H1 (cell line): ENCODE results near the gene YEATS2. TPM values are rescaled to one million over a fixed set of nuclear protein-coding genes. Genes with fewer than 3 reads are reported as not detected.

Experiments used
- CTCF ChIA-PET: fragments of 300-600 bp; sonication (Branson Sonifier 250); formaldehyde crosslinking; loops from one replicate; lab custom pipeline; 2021; ENCODE audit not compliant: partially characterized antibody; lab: Charles Lee
- POLR2A ChIA-PET: fragments of 300-600 bp; sonication (Branson Sonifier 250); formaldehyde crosslinking; loops from one replicate; lab custom pipeline; 2021; ENCODE audit warnings: inconsistent platforms; ENCODE audit not compliant: partially characterized antibody; lab: Charles Lee
- DNase-seq, 2 experiments: peaks; one replicate each; pipeline versions ENCODE4 v3.0.0 to v3.0.0-alpha.2; 2010 to 2022; ENCODE audit warnings: low spot score in 2 of 2, low read depth in 1 of 2, mixed read lengths in 1 of 2
- FAIRE-seq: peaks from 2 replicates; lab custom pipeline; 2011; peaks lifted over from hg19 to GRCh38; lab: Jason Lieb, UNC
- H2AFZ ChIP-seq: 2 replicates; pipeline ENCODE4 v1.8.1; 2012; ENCODE audit warnings: low read length, inconsistent platforms
- H2AK5ac ChIP-seq: 2 replicates; pipeline ENCODE4 v1.6.1; 2013; ENCODE audit warnings: low read depth, low read length
- H2BK120ac ChIP-seq: replicated peaks from 2 replicates; pipeline ENCODE3; 2013; ENCODE audit warnings: low read depth, low read length, inconsistent platforms
- H2BK12ac ChIP-seq: 2 replicates; pipeline ENCODE4 v1.6.1; 2013; ENCODE audit warnings: low read depth, low read length
- H2BK15ac ChIP-seq: 2 replicates; pipeline ENCODE4 v1.6.1; 2013; ENCODE audit warnings: low read length
- H2BK20ac ChIP-seq: 2 replicates; pipeline ENCODE4 v1.6.1; 2013; ENCODE audit warnings: low read length
- H2BK5ac ChIP-seq: 2 replicates; pipeline ENCODE4 v1.6.1; 2013; ENCODE audit warnings: low read depth, low read length
- H3K14ac ChIP-seq: 2 replicates; pipeline ENCODE4 v1.6.1; 2013; ENCODE audit warnings: inconsistent platforms; ENCODE audit not compliant: insufficient read length
- H3K18ac ChIP-seq: 2 replicates; pipeline ENCODE4 v1.6.1; 2013; ENCODE audit warnings: low read length; ENCODE audit errors: extremely low read depth
- H3K23ac ChIP-seq: 2 replicates; pipeline ENCODE4 v1.6.1; 2013; ENCODE audit warnings: inconsistent platforms; ENCODE audit not compliant: insufficient read length
- H3K23me2 ChIP-seq: 2 replicates; pipeline ENCODE4 v1.6.1; 2013; ENCODE audit warnings: low read depth, low read length
- H3K27ac ChIP-seq: 2 replicates; pipeline ENCODE4 v1.6.1; 2011; ENCODE audit warnings: low read depth, low read length, inconsistent platforms
- H3K27me3 ChIP-seq, 4 experiments: replicated peaks in 1 of 4; 1 replicate in 1 of 4; 2 replicates in 3 of 4; pipeline versions ENCODE4 v1.6.1 to v1.8.1; 2011 to 2013; ENCODE audit warnings: low read length in 3 of 4, mild to moderate bottlenecking in 3 of 4, inconsistent platforms in 2 of 4, mixed read lengths in 2 of 4, moderate library complexity in 1 of 4; ENCODE audit not compliant: control insufficient read depth in 3 of 4, insufficient read depth in 3 of 4; ENCODE audit errors: extremely low read depth in 1 of 4
- H3K36me3 ChIP-seq, 4 experiments: 2 replicates each; pipeline versions ENCODE4 v1.6.1 to v1.8.1; 2011 to 2013; ENCODE audit warnings: mild to moderate bottlenecking in 4 of 4, low read length in 3 of 4, moderate library complexity in 2 of 4, control low read depth in 1 of 4, inconsistent platforms in 1 of 4; ENCODE audit not compliant: insufficient read depth in 4 of 4, control insufficient read depth in 2 of 4
- H3K4ac ChIP-seq: replicated peaks from 2 replicates; pipeline ENCODE3; 2013; ENCODE audit warnings: low read length, low read depth, mixed read lengths, inconsistent platforms; ENCODE audit not compliant: insufficient read length
- H3K4me1 ChIP-seq, 4 experiments: replicated peaks in 1 of 4; 1 replicate in 1 of 4; 2 replicates in 3 of 4; pipeline versions ENCODE4 v1.6.1 to v1.8.1; 2011 to 2013; ENCODE audit warnings: low read length in 3 of 4, inconsistent platforms in 2 of 4, mixed read lengths in 1 of 4; ENCODE audit not compliant: insufficient read depth in 4 of 4, control insufficient read depth in 3 of 4
- H3K4me2 ChIP-seq, 2 experiments: 2 replicates each; pipeline versions ENCODE4 v1.6.1 to v1.8.1; 2011 to 2013; ENCODE audit warnings: low read depth in 2 of 2, low read length in 2 of 2, control low read depth in 1 of 2, inconsistent platforms in 1 of 2, mild to moderate bottlenecking in 1 of 2; ENCODE audit not compliant: insufficient read depth in 1 of 2
- H3K4me3 ChIP-seq, 4 experiments: fragments of 200-600, 300-600 bp in 1 of 4; sonication (generic), shearing (Covaris generic), sonication (Bioruptor Twin) in 1 of 4; 2 replicates each; pipeline versions ENCODE4 v1.5.1 to v1.8.1; 2011 to 2016; ENCODE audit warnings: low read length in 4 of 4, low read depth in 3 of 4, control low read depth in 2 of 4, inconsistent platforms in 2 of 4, mild to moderate bottlenecking in 2 of 4, mixed read lengths in 1 of 4, moderate library complexity in 1 of 4; ENCODE audit not compliant: insufficient read depth in 2 of 4; ENCODE audit errors: extremely low read depth in 1 of 4
- H3K56ac ChIP-seq: replicated peaks from 2 replicates; pipeline ENCODE3; 2013; ENCODE audit warnings: low read depth, mild to moderate bottlenecking, mixed read lengths, low read length, inconsistent platforms; ENCODE audit not compliant: insufficient read length
- H3K79me1 ChIP-seq: 2 replicates; pipeline ENCODE4 v1.6.1; 2013; ENCODE audit warnings: low read depth, low read length, control low read depth
- H3K79me2 ChIP-seq, 2 experiments: 2 replicates each; pipeline versions ENCODE4 v1.6.1 to v1.8.1; 2012 to 2013; ENCODE audit warnings: low read length in 2 of 2, mild to moderate bottlenecking in 2 of 2, inconsistent platforms in 1 of 2; ENCODE audit not compliant: insufficient read depth in 2 of 2, control insufficient read depth in 1 of 2
- H3K9ac ChIP-seq, 4 experiments: replicated peaks in 1 of 4; 1 replicate in 1 of 4; 2 replicates in 3 of 4; pipeline versions ENCODE4 v1.6.1 to v1.8.1; 2011 to 2013; ENCODE audit warnings: low read depth in 3 of 4, low read length in 3 of 4, control low read depth in 2 of 4, mild to moderate bottlenecking in 2 of 4, moderate library complexity in 2 of 4, inconsistent platforms in 1 of 4; ENCODE audit errors: extremely low read depth in 1 of 4
- H3K9me3 ChIP-seq, 2 experiments: 2 replicates each; pipeline versions ENCODE4 v1.6.1 to v1.8.1; 2012 to 2013; ENCODE audit warnings: mild to moderate bottlenecking in 2 of 2, moderate library complexity in 2 of 2, control low read depth in 1 of 2, inconsistent platforms in 1 of 2, low read depth in 1 of 2, low read length in 1 of 2, mixed read lengths in 1 of 2; ENCODE audit not compliant: insufficient read depth in 2 of 2
- H4K20me1 ChIP-seq, 2 experiments: replicated peaks in 1 of 2; 2 replicates each; pipeline versions ENCODE3 to v1.8.1; 2011 to 2013; ENCODE audit warnings: inconsistent platforms in 2 of 2, low read length in 2 of 2, mild to moderate bottlenecking in 1 of 2; ENCODE audit not compliant: insufficient read depth in 2 of 2, control insufficient read depth in 1 of 2
- H4K5ac ChIP-seq: 2 replicates; pipeline ENCODE4 v1.6.1; 2013; ENCODE audit warnings: low read length, low read depth, mixed read lengths, inconsistent platforms; ENCODE audit not compliant: insufficient read length
- H4K8ac ChIP-seq: 2 replicates; pipeline ENCODE4 v1.8.0; 2013; ENCODE audit warnings: mild to moderate bottlenecking, moderate library complexity, low read length, inconsistent platforms; ENCODE audit not compliant: insufficient read depth; ENCODE audit errors: extremely low read depth
- H4K91ac ChIP-seq: replicated peaks from 2 replicates; pipeline ENCODE3; 2013; ENCODE audit warnings: low read length, mixed read lengths, inconsistent platforms; ENCODE audit not compliant: insufficient read length
- CBX5 ChIP-seq: fragments of 300-800, 300-1000 bp; sonication (generic); IDR thresholded peaks from 2 replicates; pipeline ENCODE4 v1.7.1; 2016; ENCODE audit warnings: antibody characterized with exemption, low read length, low read depth
- CBX8 ChIP-seq: fragments of 300-800, 300-1000 bp; sonication (generic); IDR thresholded peaks from 2 replicates; pipeline ENCODE4 v1.7.1; 2016; ENCODE audit warnings: low read depth, low read length, borderline replicate concordance
- CREB1 ChIP-seq: IDR thresholded peaks from 2 replicates; pipeline ENCODE4 v1.6.1; 2012; ENCODE audit warnings: inconsistent platforms
- EGR1 ChIP-seq: IDR thresholded peaks from 2 replicates; pipeline ENCODE4 v1.6.1; 2011; ENCODE audit warnings: low read depth, low read length, borderline replicate concordance
- GABPA ChIP-seq: IDR thresholded peaks from 2 replicates; pipeline ENCODE4 v1.6.1; 2011; ENCODE audit warnings: mild to moderate bottlenecking, low read length, moderate library complexity, borderline replicate concordance; ENCODE audit not compliant: insufficient read depth
- POLR2A ChIP-seq, 2 experiments: IDR thresholded peaks; 1 replicate in 1 of 2; 2 replicates in 1 of 2; pipeline ENCODE4 v1.6.1; 2011; ENCODE audit warnings: low read depth in 2 of 2, low read length in 2 of 2, mild to moderate bottlenecking in 2 of 2; ENCODE audit errors: control extremely low read depth in 1 of 2
- POU5F1 ChIP-seq: IDR thresholded peaks from 2 replicates; pipeline ENCODE4 v1.6.1; 2011; ENCODE audit warnings: low read depth, mild to moderate bottlenecking, low read length, moderate library complexity
- SRF ChIP-seq: IDR thresholded peaks from 2 replicates; pipeline ENCODE4 v1.6.1; 2011; ENCODE audit warnings: mild to moderate bottlenecking, low read depth, low read length, moderate library complexity
- TAF1 ChIP-seq: IDR thresholded peaks from 2 replicates; pipeline ENCODE4 v1.6.1; 2011; ENCODE audit warnings: mild to moderate bottlenecking, low read depth, low read length
- TBP ChIP-seq: IDR thresholded peaks from 2 replicates; pipeline ENCODE4 v1.6.1; 2011; ENCODE audit warnings: low read depth, low read length, improper control_type of control experiment
- WGBS, 2 experiments: shearing (Covaris generic) in 1 of 2; methylation state at CpG; one replicate each; pipeline versions ENCODE4 v1.1.6 to v1.1.7; 2013 to 2015; ENCODE audit warnings: low lambda C conversion rate in 2 of 2, mixed read lengths in 2 of 2, inconsistent platforms in 1 of 2, low coverage in 1 of 2, missing lambda C conversion rate in 1 of 2; ENCODE audit not compliant: insufficient replicate concordance in 2 of 2, insufficient coverage in 1 of 2, insufficient read length in 1 of 2; ENCODE audit errors: extremely low coverage in 1 of 2, missing lambda C conversion rate in 1 of 2; 5-methylcytosine and 5-hydroxymethylcytosine counted together
- polyA plus RNA-seq, 7 experiments: library from polyadenylated mRNA; depleted of rRNA in 3 of 7; stranded (reverse) in 5 of 7; unstranded in 2 of 7; fragments of >200 nt in 5 of 7; fragments of 200-250 nt in 2 of 7; gene quantifications; 1 replicate in 5 of 7; 2 replicates in 1 of 7; 4 replicates in 1 of 7; pipeline versions ENCODE4 v1.2.1 to v1.2.3, GENCODE V29; 2011 to 2013; ENCODE audit warnings: missing spikeins in 2 of 7, mixed read lengths in 2 of 7
- total RNA-seq: library from RNA; stranded (reverse); fragmentation: NEBNext Ultra II Directional; extraction: Animal tissue kit (Norgen Biotek cat#: 25700); gene quantifications from 2 replicates; pipeline ENCODE4 v1.2.1, GENCODE V29; 2021
- TF ChIP-seq, protein P1 (sequence below): IDR thresholded peaks from 2 replicates; pipeline ENCODE4 v1.6.1; 2012; ENCODE audit warnings: inconsistent platforms

The YEATS2 gene
- total and polyA plus RNA-seq, 2 of the 8 experiments (the other 6 are each of a cell fraction or from before 2014, with no cell fraction given) = 35.3 to 53.7 TPM

DNA sequence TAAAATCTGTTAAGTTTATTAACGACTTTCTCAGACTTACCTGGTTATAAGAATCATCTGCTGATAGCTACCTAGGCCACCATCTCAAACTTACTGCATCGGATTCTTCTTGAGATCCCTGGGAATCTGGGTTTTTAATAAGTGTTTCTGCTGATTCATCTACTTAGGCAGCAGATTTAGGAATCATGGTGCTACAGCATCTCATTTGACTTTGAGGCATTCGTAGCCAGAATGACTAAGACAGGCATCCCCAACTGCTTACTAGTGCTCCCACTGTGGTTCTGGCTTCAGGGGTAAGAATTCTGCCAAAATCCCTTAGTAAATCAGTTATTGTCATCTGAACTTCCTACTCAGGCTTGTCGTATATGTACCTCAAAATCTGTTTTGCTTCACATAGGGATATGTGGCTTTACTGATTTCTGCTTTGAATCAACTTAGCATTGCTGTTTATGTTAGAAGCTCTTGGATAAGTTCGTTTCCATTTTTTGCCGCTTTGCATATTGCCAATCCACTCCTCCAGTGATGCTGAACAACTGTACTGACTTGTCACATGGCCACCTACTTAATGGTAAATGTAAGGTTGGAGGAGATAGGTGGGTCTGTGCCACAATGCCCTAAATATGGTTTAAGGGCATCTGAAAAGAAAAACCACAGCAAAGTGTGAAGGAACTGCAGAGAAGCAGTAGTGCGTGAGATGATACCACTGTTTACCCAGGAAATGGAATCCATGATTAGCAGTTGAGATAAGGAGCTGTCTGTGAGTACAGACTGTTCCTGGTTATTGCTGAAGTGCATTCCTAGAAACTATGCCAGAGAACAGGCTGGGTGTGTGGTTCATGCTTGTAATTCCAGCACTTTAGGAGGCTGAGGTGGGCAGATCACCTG, 67.5 kb downstream of the YEATS2 start:
- no peaks in the 10 kb centered on the region for H3K79me1 ChIP-seq
- H3K4me3 ChIP-seq = no peak overlapping the region
- H3K56ac ChIP-seq = no peak overlapping the region
- H4K5ac ChIP-seq = no peak overlapping the region
- no peak overlapping the region for H2BK20ac ChIP-seq
- no peak overlapping the region for H2AFZ ChIP-seq
- H3K4me2 ChIP-seq = no peak overlapping the region
- POLR2A ChIA-PET = interaction anchor here (1.1 kb wide), 1 partner anchor 173 kb away, joined by 3 read pairs; no protein-coding TSS in a partner anchor
- H3K23me2 ChIP-seq = no peaks in the 10 kb centered on the region
- H2BK5ac ChIP-seq = no peak overlapping the region
- no peak overlapping the region for H2BK120ac ChIP-seq
- H4K91ac ChIP-seq = no peak overlapping the region
- no peaks in the 10 kb centered on the region for H3K79me2 ChIP-seq
- FAIRE-seq (no peak), DNase-seq (no peak)
- H3K27me3 ChIP-seq = no peaks in the 10 kb centered on the region
- CTCF ChIA-PET = interaction anchor here (0.6 to 5.0 kb wide), 7 partner anchors 9 to 498 kb away, joined by 3 to 26 read pairs (median 3); no protein-coding TSS in a partner anchor
- H4K20me1 ChIP-seq = peaks cover 0 to 9% of the 10 kb centered on the region in 2 experiments
- no peak overlapping the region for H4K8ac ChIP-seq
- 93% methylated on average over 7 of the region's 7 CpGs; no CpG with 5 or more reads in 1 of the 2 experiments for WGBS, 2 experiments
- no peak overlapping the region for H2BK12ac ChIP-seq
- H3K23ac ChIP-seq = no peak overlapping the region
- H2AK5ac ChIP-seq = no peak overlapping the region
- H3K4me1 ChIP-seq = no peaks in the 10 kb centered on the region
- H3K9ac ChIP-seq = no peak overlapping the region
- H3K14ac ChIP-seq = no peak overlapping the region
- H3K9me3 ChIP-seq = no peaks in the 10 kb centered on the region
- no peak overlapping the region for H3K4ac ChIP-seq
- H3K36me3 ChIP-seq = peaks cover 14 to 41% (median 33%) of the 10 kb centered on the region in 4 experiments
- H3K18ac ChIP-seq = no peak overlapping the region
- no peak overlapping the region for H3K27ac ChIP-seq
- no peak overlapping the region for H2BK15ac ChIP-seq
- TF ChIP-seq TBP (no peak), TAF1 (no peak), POU5F1 (no peak), POLR2A (IDR thresholded peaks at IDR 0.05; ENCODE audit: control extremely low read depth in 1 of 2, low read depth in 2 of 2, low read length in 2 of 2) (no peak), GABPA (no peak), CBX5 (no peak), CREB1 (no peak), CBX8 (no peak), SRF (no peak), EGR1 (no peak)
- TF ChIP-seq, protein P1, sequence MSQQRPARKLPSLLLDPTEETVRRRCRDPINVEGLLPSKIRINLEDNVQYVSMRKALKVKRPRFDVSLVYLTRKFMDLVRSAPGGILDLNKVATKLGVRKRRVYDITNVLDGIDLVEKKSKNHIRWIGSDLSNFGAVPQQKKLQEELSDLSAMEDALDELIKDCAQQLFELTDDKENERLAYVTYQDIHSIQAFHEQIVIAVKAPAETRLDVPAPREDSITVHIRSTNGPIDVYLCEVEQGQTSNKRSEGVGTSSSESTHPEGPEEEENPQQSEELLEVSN = no peak
